ENCODE results near the gene OR51D1.

Gene OR51D1

DNA sequence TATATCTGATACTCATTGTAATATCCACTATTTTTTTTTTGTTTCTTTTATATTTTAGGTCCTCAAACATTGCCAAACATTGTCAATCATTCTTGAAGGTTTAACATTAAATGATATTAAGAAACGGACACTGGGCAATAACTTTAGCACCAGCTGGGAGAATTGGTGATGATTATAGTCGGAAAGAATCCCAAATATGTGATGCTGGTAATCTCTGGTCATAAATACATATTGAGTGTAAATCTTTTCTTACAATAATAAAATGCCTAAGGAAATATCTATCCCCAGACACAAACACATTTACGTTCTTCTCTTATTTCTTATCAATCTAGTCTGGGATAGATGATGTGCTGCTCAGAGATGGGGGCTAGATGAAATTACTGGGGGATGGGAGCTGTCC, 35.2 kb downstream of the OR51D1 start:
- TF ChIP-seq, protein P1, sequence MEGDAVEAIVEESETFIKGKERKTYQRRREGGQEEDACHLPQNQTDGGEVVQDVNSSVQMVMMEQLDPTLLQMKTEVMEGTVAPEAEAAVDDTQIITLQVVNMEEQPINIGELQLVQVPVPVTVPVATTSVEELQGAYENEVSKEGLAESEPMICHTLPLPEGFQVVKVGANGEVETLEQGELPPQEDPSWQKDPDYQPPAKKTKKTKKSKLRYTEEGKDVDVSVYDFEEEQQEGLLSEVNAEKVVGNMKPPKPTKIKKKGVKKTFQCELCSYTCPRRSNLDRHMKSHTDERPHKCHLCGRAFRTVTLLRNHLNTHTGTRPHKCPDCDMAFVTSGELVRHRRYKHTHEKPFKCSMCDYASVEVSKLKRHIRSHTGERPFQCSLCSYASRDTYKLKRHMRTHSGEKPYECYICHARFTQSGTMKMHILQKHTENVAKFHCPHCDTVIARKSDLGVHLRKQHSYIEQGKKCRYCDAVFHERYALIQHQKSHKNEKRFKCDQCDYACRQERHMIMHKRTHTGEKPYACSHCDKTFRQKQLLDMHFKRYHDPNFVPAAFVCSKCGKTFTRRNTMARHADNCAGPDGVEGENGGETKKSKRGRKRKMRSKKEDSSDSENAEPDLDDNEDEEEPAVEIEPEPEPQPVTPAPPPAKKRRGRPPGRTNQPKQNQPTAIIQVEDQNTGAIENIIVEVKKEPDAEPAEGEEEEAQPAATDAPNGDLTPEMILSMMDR (IDR thresholded peaks at IDR 0.05), result no peak

DNA sequence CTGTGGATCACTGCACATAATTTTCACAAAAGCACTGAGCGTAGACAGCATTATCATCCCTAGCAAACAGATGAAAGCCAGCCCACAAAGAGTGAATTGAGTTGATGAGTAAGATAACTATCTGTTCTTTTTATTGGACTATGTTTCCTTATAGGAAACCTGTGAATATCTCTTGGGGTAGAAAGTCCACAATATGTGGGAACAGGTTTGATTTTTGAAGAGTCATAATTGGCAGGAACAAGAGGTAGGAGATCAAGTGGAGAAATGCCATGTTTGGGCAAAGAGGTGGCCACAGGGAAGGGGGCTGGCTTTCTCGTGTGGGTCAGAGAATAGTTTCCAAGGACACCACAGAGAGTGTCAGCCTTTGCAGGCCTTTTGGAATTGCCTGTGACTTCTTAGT, 36.5 kb downstream of the OR51D1 start:
- TF ChIP-seq, protein P1 (IDR thresholded peaks at IDR 0.05), result no peak

DNA sequence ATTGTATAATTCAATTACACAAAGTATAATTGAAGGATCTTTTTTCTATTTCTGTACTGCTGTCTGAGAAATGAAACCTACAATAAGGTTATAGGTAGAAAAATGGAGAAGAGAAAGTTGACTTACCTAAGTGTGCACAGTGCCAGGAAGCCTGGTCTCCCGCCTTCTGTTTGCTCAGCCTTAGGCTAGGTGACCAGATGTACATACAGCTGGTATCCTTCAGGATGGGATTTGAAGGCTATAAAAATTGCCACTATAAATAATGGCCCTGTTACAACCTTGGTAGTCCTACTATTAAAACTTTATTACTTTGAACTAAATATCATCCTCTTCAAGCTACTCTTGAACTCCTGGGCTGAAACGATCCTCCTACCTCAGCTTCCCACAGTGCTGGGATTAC, 40.7 kb downstream of the OR51D1 start:
- TF ChIP-seq, protein P1 (IDR thresholded peaks at IDR 0.05), result no peak

DNA sequence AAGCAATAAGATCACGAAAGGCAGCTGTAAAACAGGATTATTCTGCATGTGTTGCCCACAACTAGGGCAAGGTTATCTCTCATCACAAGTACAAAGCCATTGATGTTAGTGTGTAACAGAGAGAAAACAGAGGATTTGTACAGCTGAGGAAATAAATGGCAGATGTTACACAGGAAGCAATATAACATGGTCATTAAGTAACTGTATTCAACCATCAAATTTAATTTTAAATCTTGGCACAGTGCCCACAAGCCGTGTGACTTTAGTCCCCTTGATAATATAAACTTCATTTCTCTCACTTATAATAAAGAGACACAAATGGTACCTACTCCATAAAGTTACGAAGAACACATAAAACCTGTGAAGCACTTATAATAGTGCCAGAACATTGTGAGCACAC, 43.1 kb downstream of the OR51D1 start:
- TF ChIP-seq, protein P1 (IDR thresholded peaks at IDR 0.05), result no peak

DNA sequence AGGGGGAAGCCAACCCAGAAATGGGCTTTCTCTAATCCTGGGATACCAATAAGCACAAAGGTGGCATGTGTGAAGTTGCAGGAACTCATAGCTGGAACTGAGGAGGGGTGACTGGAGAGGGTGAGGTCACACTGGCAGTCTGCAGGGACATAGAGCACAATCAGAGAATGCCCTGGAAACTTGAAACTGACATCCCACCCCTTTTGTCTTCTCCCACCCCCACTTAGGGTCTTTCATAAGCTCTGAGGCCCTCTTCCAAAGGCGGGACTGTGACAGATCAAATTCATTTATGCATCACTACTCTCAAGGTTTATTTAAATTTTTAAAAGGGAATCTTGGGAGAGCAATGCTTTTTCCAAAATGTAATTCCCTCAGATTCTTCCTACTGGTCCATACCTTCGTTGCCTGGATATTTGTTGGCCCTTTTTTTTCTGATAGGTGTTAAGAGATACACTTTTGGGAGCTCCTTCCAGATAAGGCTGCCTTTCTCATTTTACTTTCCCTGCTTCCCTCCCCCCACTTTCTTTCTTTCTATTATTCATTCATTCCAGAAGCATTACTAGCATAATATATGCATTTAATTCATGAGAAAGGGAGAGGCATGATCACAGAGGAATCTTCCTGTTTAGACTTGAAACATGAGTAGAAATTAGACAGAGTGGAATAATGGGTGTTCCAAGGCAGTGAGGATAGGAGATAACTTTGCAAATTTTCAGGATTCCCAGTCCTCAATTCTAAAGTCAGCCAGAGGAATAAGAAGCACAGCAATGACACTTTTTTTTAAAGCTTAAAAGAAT, 45.5 kb downstream of the OR51D1 start:
- TF ChIP-seq, protein P1 (IDR thresholded peaks at IDR 0.05), result no peak

DNA sequence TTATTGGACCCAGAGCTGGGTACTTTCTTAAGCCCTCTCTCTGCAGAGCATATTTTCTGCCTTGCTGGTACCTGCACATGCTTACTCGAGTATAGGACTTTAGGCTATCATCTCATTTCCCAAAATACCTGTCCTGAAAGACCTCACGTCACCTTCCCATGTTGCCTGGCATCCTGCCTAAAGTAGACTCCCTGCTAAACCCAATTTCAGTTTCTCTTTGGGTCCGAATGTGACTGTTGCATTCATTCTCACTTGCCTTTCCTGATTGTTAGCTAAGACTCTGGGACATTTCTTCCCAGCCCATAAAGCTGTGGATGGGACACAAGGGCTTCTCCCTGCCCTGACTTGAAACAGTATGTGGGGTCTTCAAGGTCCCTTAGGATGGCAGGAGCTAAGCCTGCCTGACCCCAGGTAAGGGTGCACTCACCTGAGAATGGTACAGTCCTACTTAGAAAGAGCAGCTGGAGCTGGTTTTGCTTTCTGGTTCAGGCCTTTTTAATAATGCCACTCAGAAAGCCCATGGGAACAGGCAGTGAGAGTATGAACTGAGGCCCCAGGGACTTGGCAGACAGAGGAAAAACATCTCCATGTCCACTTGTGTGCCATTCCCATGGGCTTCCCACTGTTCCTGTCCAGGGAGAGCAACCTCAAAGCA, 47.5 kb downstream of the OR51D1 start:
- TF ChIP-seq, protein P1 (IDR thresholded peaks at IDR 0.05), result no peak
